SK-MEL-5 (cell line): Measurements from ENCODE around the gene CAMKK1. TPM values are rescaled to one million over a fixed set of nuclear protein-coding genes. Genes with fewer than 3 reads are reported as not detected.

Experiments used
- DNase-seq: peaks from one replicate; pipeline ENCODE4 v3.0.0-alpha.2; 2016; ENCODE audit warnings: low read depth, low spot score
- in situ Hi-C: cut with HindIII; loops from 2 replicates; pipeline ENCODE4 v1.10.0; 2016; ENCODE audit warnings: low sequenced_read_pairs, high pct_unique_total_duplicates, low pct_unique_long_range_greater_than_20kb
- total RNA-seq: library from RNA; depleted of rRNA; stranded (reverse); fragments of >200 nt; shearing (Covaris generic); gene quantifications from 2 replicates; pipeline ENCODE4 v1.2.3, GENCODE V29; 2014

The CAMKK1 gene
- total RNA-seq, 1 experiment from 2014 or later, result 5.4 TPM

DNA sequence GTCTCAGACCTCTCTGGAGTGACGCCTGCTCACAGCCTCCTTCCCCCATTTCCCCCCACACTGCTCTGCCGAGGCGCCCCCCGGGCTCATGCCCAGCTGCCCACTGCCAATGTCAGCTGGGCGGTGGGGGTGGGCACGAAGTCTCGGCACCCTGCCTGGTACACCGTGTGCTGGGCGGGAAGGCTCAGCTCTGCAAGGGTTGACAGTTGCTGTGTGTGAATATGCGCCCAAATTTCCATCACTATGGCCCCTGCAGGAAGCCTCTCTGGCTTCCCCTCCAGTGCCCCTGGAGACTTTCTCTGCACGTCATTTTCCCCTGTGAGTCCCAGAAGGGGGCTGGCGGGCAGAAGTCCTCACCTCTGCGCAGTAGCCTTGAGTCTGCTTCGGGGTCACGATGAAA is 11.6 kb upstream of the CAMKK1 start:
- in situ Hi-C loops, result no loop called here
- no peak for DNase-seq

DNA sequence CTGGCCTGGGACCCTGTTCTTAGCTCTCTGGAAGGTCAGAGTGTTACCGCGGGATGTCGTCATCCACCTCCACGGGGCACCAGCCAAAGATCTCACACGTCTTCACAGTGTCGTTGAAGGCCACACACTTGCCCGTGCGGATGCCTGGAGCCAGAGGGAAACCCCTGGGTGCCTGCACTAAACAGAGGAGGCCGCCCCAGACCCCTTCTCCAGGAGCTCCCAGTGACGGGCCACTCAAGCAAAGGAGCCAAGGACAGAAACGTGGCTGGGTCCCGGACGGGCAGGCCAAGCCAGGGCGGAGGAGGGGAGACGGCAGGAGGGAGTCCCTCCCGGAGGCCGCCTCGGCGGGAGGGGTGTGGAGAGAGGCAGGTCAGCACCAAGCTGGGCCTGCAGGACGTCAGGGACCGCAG is 11.0 kb upstream of the CAMKK1 start:
- no peak for DNase-seq
- in situ Hi-C loops, result no loop called here

DNA sequence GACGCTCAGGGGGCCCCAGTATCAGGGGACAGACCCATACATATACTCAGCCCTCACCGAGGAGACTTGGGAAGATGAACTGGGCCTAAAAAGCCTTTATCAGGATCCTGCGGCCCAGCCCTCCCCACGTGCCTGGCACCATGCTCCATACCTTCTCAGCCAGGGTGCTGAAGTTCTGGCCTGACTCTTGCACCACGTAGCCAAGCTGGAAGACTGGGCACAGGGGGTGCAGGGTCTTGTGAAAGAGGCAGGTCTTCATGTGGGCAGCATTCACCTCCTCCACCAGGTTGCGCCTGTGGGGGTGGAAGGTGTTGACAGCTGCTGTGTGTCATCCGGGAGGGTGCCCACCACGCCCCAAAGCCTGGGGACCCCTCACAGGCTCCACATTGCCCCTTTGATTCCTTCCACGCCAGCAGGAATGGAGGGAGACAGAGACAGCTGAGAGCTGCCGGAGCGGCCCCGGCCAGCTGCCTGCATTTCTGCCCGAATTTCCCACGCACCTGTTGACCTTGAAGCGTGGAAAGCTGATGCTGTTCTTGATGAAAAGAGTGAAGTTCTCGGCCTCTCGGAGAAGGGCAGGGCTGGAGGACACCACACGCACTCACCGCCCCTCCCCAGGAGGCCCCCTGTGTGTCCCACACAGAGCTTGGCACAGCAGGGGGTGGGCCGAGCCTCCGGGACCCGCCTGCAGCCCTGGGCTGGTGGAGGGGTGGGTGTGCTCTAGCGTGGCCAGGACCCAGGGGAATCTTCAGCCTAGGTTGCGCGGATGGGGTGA is 10.4 kb upstream of the CAMKK1 start:
- in situ Hi-C loops, result no loop called here
- DNase-seq, result no peak

- in situ Hi-C loops, result no loop called here
- DNase-seq, result no peak
These were observed 7.8 kb upstream of the CAMKK1 start for GRCh38 chr17:3900646-3901045.

DNA sequence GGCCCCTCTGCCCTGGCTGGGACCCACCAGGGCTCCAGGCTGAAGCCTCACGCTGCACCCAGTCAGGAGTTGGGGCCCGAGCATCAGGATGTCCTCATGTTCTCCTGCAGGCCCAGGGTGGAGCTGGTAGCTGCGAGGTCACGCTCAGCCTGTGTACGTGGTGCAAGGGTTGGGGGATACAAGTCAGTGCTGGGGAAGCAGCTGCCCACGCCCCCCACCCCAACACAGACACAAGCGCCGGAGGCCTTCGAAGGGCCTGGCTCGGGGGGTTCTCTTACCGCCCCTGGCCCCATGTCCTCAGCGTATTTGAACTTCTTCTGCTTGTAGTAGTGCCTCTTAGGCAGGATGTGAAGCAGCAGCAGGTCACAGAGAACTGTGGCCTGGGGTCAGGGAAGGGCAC is 4.9 kb upstream of the CAMKK1 start:
- in situ Hi-C loops, result no loop called here
- DNase-seq, result no peak

GRCh38 chr17:3896968-3897235 is 4.0 kb upstream of the CAMKK1 start:
- no peak for DNase-seq
- in situ Hi-C loops, result no loop called here

- DNase-seq, result no peak
- in situ Hi-C loops, result no loop called here
These were observed 3.5 kb upstream of the CAMKK1 start for GRCh38 chr17:3896108-3896967.

DNA sequence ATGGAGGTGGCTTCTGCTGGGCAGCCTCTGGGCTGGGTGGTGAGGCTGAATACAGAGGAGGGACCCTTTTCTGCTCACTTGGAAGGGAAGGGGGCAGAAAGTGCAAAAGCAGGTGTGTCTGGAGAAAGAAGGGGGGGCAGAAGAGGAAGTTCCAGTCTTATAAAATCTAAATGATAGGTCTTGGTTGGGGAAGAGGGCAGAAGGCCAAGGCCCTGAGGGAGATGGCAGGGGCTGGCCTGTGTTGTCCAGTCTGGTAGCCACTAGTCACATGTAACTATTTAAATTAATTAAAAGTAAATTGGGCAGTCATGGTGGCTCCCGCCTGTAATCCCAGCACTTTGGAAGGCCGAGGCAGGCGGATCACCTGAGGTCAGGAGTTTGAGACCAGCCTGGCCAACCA is 2.5 kb upstream of the CAMKK1 start:
- no peak for DNase-seq
- in situ Hi-C loops, result no loop called here

DNA sequence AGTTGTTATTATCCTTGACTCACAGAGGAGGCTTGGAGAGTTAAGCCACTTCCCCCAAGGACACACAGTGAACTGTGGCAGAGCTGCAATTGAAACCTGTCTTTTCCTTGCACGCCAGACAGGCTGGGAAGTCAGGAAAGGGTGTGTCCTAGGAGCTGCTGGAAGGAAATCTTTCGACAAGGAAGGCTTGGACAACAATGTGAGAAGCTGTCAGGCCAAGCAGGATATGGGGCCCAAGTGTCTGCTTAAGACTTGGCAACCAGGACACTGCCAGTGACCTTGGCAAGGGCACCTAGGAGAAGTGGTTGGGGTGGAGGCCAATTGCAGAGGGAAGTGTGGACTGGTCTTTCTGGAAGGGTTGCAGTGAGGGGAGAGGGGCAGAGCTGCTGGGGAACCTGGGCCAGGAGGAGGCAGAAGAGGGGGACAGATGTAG is 2.1 kb upstream of the CAMKK1 start:
- in situ Hi-C loops, result no loop called here
- DNase-seq, result no peak

DNA sequence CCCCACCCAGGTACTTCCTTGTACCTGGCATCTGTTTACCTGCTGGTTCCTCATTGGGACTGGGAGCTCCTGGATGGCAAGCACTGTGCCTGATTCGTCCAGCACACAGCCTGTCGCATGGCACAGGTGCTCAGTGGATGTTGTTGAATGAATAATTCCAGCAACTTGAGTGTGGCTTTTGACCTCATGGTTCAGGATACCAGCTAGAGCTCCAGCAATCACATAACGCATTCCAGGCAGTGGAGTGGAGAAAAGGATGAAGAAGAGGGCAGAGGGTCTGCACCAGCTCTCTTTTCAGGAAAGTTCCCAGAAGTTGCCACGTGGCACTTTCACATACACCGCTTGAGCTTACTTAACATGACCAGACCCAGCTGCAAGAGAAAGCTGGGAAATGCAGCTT is 1.3 kb upstream of the CAMKK1 start:
- DNase-seq, result no peak
- in situ Hi-C loops, result no loop called here

DNA sequence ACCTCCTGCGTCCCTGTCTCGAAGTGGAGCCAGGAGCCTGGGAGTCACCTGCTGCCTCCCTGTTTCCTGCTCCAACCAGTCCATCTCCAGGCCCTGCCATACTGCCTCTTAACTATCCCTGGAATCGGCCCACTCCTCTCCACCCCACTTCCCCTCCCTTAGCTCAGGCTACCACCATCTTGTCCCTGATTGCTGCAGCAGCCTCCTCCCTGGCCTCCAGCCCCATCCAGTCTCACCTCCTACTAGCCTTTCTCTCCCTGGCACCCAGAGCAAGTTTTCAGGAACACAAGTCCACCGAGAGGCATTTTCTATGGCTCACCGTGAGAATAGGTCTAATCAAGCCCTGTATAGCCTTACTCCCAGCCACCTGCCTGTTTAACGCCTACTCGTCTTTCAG is 865 bp upstream of the CAMKK1 start:
- in situ Hi-C loops, result no loop called here

DNA sequence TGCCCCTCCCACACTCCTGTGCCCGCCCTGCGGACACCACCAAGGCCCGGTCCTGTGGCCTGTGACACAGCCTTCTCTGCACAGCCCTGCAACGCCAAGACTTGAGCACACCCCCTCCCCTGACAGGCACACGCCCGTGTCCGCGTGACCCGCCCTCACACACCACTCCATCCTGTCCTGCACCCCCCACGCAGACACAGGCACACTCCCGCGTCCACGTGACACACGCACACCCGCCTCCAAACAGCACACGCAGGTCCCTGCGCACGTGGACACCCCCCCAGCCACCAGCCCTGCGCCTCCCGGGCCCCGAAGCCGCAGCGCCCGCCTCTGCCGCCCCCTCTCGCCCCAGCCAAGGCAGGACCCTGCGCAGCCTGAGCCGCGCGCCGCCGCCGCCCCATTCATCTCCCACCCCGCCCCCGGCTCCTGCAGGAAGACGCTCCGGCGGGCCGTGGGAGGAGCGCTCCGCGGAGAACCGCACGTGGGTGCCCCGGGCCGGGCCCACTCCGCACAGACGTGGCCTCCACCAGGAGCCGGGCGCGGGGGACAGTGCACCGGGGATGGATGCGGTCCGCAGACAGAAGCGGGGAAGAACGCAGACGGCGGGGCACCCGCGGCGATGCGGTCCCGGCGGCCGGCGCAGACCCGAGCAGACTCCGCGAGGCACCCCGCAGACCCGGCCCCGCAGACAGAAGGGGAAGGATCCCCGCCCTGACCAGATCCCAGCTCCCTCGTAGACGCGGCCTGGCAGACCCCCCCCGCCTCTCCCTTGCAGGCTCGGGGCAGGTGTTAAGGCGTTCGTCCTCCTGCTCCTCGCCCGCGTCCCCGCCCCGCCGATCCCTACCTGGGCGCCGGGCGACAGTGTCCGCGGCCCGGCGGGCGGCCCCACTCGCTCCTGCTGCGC is 506 bp downstream of the CAMKK1 start:
- in situ Hi-C loops, result no loop called here
- peak; percentile 68 for DNase-seq

More for the DNA sequence above, 865 bp upstream of the CAMKK1 start:
- DNase-seq, result no peak

DNA sequence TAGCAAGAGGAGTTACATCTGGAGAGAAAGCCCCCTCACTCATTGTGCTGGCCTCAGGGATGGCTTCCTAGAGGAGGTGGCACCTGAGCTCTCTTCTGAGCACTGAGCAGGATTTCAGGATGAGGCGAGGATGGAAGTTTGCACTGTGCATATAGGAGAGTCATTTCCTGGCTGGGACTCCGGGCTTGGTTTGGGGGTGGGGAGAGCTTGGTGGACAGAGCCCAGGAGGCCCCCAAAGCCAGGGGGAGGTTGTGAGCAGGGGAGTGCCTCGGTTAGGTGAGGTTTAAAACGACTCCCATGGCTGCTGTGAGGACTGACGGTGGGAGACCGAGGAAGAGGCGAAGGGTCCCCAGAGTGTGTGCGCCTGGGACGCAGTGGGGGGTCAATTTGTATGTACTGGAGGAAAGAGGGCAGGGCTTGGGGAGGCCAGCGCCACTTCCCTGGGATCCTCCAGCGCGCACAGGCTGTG is 1.2 kb downstream of the CAMKK1 start:
- in situ Hi-C loops, result no loop called here
- no peak for DNase-seq

GRCh38 chr17:3890878-3891219 is 2.0 kb downstream of the CAMKK1 start:
- in situ Hi-C loops, result no loop called here
- DNase-seq, result no peak

DNA sequence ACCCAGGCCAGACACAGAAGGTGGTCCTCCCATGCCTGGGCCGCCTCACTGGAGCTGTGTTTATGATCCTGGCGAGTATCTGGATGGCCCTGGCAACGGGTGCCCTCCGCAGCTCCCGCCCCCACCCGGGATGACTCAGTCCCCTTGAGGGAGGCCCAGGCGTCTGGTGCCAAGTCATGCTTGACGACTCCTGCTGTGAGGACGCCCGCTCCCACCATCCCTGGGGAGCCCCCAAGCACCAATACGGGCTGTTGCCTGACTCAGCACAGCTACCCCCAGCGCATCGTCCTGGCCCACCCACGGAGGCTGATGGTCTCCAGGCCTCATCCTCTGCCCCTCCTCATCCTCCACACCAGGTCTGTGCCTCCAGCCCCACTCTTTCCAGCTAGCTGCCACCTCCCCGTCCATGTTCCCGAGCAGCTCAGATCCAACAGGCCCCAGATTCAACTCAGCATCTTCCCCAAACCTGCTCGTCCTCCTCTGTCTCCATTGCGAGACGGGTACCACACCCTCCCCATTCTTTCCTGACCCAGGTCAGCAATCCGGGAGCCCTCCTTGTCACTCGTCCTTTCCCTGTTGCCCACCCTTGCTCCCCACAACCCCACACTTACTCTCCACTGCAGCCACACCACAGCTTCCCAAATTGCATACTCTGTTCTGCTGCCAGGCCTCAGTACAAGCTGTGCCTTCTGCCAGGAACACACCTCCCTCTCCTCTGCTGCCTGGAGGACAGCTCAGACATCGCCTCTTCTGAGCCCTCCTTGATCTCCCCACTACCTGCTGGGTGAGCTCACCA is 2.6 kb downstream of the CAMKK1 start:
- DNase-seq, result peak; percentile 24
- in situ Hi-C loops, result no loop called here

GRCh38 chr17:3889325-3890012 is 3.4 kb downstream of the CAMKK1 start:
- in situ Hi-C loops, result no loop called here
- DNase-seq, result no peak
